ENCODE results near the gene ARMC3. TPM values are rescaled to one million over a fixed set of nuclear protein-coding genes. Genes with fewer than 3 reads are reported as not detected.

ARMC3 gene
- total and polyA plus RNA-seq, 5 donors from 2014 or later = 1.4 TPM; not detected in 4

- no peaks in the 10 kb centered on the region for H3K36me3 Mint-ChIP-seq
- Histone ChIP-seq H3K27me3 (ENCODE audit: control insufficient read depth, insufficient read depth, low read length) (peaks cover 21% of the 10 kb centered on the region), H3K36me3 (ENCODE audit: control insufficient read depth, insufficient read depth, low read length) (no peaks in the 10 kb centered on the region), H3K4me3 (ENCODE audit: low read depth, low read length) (no peak overlapping the region), H3K9me3 (ENCODE audit: control insufficient read depth in 2 of 2, low read length in 2 of 2) (no peaks in the 10 kb centered on the region), H3K27ac (ENCODE audit: insufficient read depth, low read length, poor library complexity, severe bottlenecking) (no peak overlapping the region), H3K4me1 (ENCODE audit: control insufficient read depth, insufficient read depth, low read length, poor library complexity, severe bottlenecking) (no peaks in the 10 kb centered on the region)
- no peak for DNase-seq
- ATAC-seq (ENCODE audit: low read depth in 2 of 2) = no peak
- peaks cover 30% of the 10 kb centered on the region for H3K27me3 Mint-ChIP-seq
- H3K9me3 Mint-ChIP-seq = peaks cover 0 to 1% (median 0%) of the 10 kb centered on the region in 7 donors
- H3K4me3 Mint-ChIP-seq = no peak overlapping the region
- H3K27ac Mint-ChIP-seq = no peak overlapping the region
- no peaks in the 10 kb centered on the region for H3K4me1 Mint-ChIP-seq
Observed at GRCh38 chr10:22980822-22981221, 53.0 kb downstream of the ARMC3 start.

DNA sequence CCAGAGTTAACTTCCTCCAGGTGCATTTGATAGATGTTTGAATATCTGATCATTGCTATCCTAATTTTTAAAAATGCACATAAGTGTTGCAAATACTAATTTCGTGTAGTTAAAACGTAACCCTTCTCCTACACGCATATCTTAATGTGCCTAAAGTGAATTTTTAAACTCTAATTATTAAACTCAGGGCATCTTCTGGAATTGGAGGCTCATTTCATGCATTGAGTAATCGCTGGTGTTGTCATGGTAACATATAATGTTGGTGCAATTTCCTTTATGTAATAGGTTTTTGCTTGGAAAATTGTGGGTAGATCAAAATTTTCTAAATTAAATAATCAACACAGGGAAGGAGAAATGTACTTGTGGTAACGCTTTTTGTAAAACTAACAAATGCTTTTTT lies 56.2 kb downstream of the ARMC3 start:
- Mint-ChIP-seq H3K27me3 (peaks cover 20% of the 10 kb centered on the region), H3K27ac (no peak overlapping the region), H3K9me3 (no peaks in the 10 kb centered on the region), H3K4me3 (no peak overlapping the region), H3K36me3 (no peaks in the 10 kb centered on the region), H3K4me1 (peaks cover 0 to 7% (median 5%) of the 10 kb centered on the region in 4 donors)
- no peaks in the 10 kb centered on the region for H3K4me1 ChIP-seq (ENCODE audit: control insufficient read depth, insufficient read depth, low read length, poor library complexity, severe bottlenecking)
- no peaks in the 10 kb centered on the region for H3K36me3 ChIP-seq (ENCODE audit: control insufficient read depth, insufficient read depth, low read length)
- no peaks in the 10 kb centered on the region for H3K9me3 ChIP-seq (ENCODE audit: control insufficient read depth in 2 of 2, low read length in 2 of 2)
- H3K4me3 ChIP-seq (ENCODE audit: low read depth, low read length) = no peak overlapping the region
- ATAC-seq (ENCODE audit: low read depth in 2 of 2) = no peak
- peaks cover 16% of the 10 kb centered on the region for H3K27me3 ChIP-seq (ENCODE audit: control insufficient read depth, insufficient read depth, low read length)
- no peak for DNase-seq
- no peak overlapping the region for H3K27ac ChIP-seq (ENCODE audit: insufficient read depth, low read length, poor library complexity, severe bottlenecking)

DNA sequence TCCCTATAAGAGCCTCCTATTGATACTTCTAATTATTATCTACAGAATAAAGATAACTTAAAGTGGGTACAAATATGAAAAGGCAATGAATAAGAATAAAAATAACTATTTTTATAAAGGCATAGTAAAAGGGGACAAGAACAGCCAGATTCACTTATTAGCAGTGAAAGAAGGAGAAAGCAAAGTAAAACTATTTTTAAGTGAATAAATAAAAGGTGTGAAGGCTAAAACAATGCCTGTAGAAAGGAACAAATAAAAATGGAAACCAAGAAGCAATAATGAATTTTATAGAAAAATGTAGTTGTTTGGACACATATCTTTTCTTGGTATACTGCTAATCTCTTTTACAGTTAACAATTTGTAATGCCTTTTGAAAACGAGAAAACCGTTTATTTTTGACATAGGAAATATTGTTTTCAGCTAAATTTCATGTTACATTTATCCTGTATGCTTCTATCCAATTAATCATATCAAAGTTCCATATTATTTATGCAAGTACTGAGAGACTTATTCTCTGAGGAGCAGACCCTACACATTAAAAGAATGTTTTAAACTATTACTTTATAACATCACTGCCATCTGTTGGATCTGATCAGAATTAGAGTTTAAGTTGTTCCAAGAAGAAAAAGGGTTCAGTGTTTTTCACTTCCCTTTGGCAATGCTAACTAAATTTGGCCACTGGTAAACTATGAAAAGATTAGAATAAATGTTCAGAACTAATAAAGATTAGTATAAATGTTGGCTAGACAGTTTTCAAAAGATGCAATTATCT lies 59.1 kb downstream of the ARMC3 start:
- Histone ChIP-seq H3K4me3 (ENCODE audit: low read depth, low read length) (no peak overlapping the region), H3K36me3 (ENCODE audit: control insufficient read depth, insufficient read depth, low read length) (no peaks in the 10 kb centered on the region), H3K27ac (ENCODE audit: insufficient read depth, low read length, poor library complexity, severe bottlenecking) (no peak overlapping the region), H3K9me3 (ENCODE audit: control insufficient read depth in 2 of 2, low read length in 2 of 2) (no peaks in the 10 kb centered on the region), H3K27me3 (ENCODE audit: control insufficient read depth, insufficient read depth, low read length) (peaks cover 8% of the 10 kb centered on the region), H3K4me1 (ENCODE audit: control insufficient read depth, insufficient read depth, low read length, poor library complexity, severe bottlenecking) (peaks cover under 1% of the 10 kb centered on the region)
- ATAC-seq (ENCODE audit: low read depth in 2 of 2) (no peak), DNase-seq (peak in 1 of 3 donors; percentile 26)
- no peaks in the 10 kb centered on the region for H3K9me3 Mint-ChIP-seq
- peaks cover 20% of the 10 kb centered on the region for H3K27me3 Mint-ChIP-seq
- no peaks in the 10 kb centered on the region for H3K36me3 Mint-ChIP-seq
- peaks cover 0 to 9% (median 9%) of the 10 kb centered on the region in 4 donors for H3K4me1 Mint-ChIP-seq
- H3K4me3 Mint-ChIP-seq = no peak overlapping the region
- H3K27ac Mint-ChIP-seq = no peak overlapping the region

- Mint-ChIP-seq H3K27ac (no peak overlapping the region), H3K4me3 (peak overlapping the region in 1 of 4 donors; percentile 13), H3K27me3 (peaks cover 20% of the 10 kb centered on the region), H3K36me3 (no peaks in the 10 kb centered on the region), H3K9me3 (no peaks in the 10 kb centered on the region), H3K4me1 (peaks cover 0 to 12% (median 11%) of the 10 kb centered on the region in 4 donors)
- Histone ChIP-seq H3K4me3 (ENCODE audit: low read depth, low read length) (no peak overlapping the region), H3K4me1 (ENCODE audit: control insufficient read depth, insufficient read depth, low read length, poor library complexity, severe bottlenecking) (peaks cover 4% of the 10 kb centered on the region), H3K9me3 (ENCODE audit: control insufficient read depth in 2 of 2, low read length in 2 of 2) (no peaks in the 10 kb centered on the region), H3K27me3 (ENCODE audit: control insufficient read depth, insufficient read depth, low read length) (peaks cover 6% of the 10 kb centered on the region), H3K36me3 (ENCODE audit: control insufficient read depth, insufficient read depth, low read length) (no peaks in the 10 kb centered on the region), H3K27ac (ENCODE audit: insufficient read depth, low read length, poor library complexity, severe bottlenecking) (no peak overlapping the region)
- ATAC-seq (ENCODE audit: low read depth in 2 of 2) (peak; percentile 80 to 86), DNase-seq (peak; percentile 53 to 82 (median 77))
Observed at GRCh38 chr10:22988581-22989360, 60.9 kb downstream of the ARMC3 start.

DNA sequence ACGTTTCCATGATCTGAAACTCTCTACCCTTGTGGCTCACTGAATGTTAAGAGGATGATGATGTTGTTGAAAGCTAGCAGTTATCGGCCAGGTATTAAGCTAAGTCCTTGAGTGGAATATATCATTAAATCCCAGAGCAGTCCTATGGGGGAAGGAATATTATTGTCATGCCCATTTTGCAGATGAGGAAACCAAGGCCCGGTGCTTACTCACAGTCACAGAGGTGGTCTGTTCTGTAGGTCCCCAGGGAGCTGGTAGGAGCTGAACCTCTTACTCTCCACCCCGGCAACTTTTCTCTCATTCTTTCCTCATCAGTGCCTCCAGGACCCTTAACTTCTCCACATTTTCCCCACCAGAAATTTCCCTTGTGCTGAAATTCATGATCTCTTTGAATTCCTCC lies 62.6 kb downstream of the ARMC3 start:
- Mint-ChIP-seq H3K36me3 (no peaks in the 10 kb centered on the region), H3K27ac (no peak overlapping the region), H3K4me3 (no peak overlapping the region), H3K27me3 (peaks cover 23% of the 10 kb centered on the region), H3K9me3 (no peaks in the 10 kb centered on the region), H3K4me1 (peaks cover 0 to 12% (median 11%) of the 10 kb centered on the region in 4 donors)
- H3K4me1 ChIP-seq (ENCODE audit: control insufficient read depth, insufficient read depth, low read length, poor library complexity, severe bottlenecking) = peaks cover 4% of the 10 kb centered on the region
- H3K9me3 ChIP-seq (ENCODE audit: control insufficient read depth in 2 of 2, low read length in 2 of 2) = no peaks in the 10 kb centered on the region
- no peak overlapping the region for H3K4me3 ChIP-seq (ENCODE audit: low read depth, low read length)
- H3K27me3 ChIP-seq (ENCODE audit: control insufficient read depth, insufficient read depth, low read length) = peaks cover 7% of the 10 kb centered on the region
- ATAC-seq (ENCODE audit: low read depth in 2 of 2) (no peak), DNase-seq (no peak)
- H3K27ac ChIP-seq (ENCODE audit: insufficient read depth, low read length, poor library complexity, severe bottlenecking) = no peak overlapping the region
- H3K36me3 ChIP-seq (ENCODE audit: control insufficient read depth, insufficient read depth, low read length) = no peaks in the 10 kb centered on the region

GRCh38 chr10:22992075-22992474 lies 64.2 kb downstream of the ARMC3 start:
- Mint-ChIP-seq H3K4me3 (no peak overlapping the region), H3K9me3 (no peaks in the 10 kb centered on the region), H3K4me1 (peaks cover 0 to 12% (median 11%) of the 10 kb centered on the region in 4 donors), H3K36me3 (no peaks in the 10 kb centered on the region), H3K27ac (no peak overlapping the region), H3K27me3 (peaks cover 34% of the 10 kb centered on the region)
- ATAC-seq (ENCODE audit: low read depth in 2 of 2) (peak in 1 of 2 donors; percentile 33), DNase-seq (peak in 2 of 3 donors; percentile 6 to 69)
- Histone ChIP-seq H3K27ac (ENCODE audit: insufficient read depth, low read length, poor library complexity, severe bottlenecking) (no peak overlapping the region), H3K4me3 (ENCODE audit: low read depth, low read length) (no peak overlapping the region), H3K27me3 (ENCODE audit: control insufficient read depth, insufficient read depth, low read length) (peaks cover 10% of the 10 kb centered on the region), H3K9me3 (ENCODE audit: control insufficient read depth in 2 of 2, low read length in 2 of 2) (no peaks in the 10 kb centered on the region), H3K4me1 (ENCODE audit: control insufficient read depth, insufficient read depth, low read length, poor library complexity, severe bottlenecking) (peaks cover 4% of the 10 kb centered on the region), H3K36me3 (ENCODE audit: control insufficient read depth, insufficient read depth, low read length) (no peaks in the 10 kb centered on the region)

DNA sequence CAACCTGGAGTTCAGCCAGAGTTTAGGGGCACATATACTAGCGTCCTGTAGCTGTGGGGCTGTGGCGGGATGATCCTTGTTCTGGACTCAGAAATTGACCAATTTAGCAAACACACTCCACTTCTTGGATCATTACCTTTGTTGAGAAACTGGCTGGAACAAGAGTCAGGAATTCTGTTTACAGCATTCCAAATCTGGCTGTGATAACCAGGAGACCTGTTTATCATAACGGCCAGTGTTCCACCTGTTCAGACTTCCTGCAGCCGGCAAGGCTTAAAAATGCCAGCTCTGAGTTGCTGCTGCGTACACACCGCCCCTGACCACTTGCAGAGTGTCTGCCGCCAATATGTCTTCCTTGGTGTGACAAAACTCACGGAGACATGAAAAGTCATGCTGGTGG lies 64.8 kb downstream of the ARMC3 start:
- H3K27me3 ChIP-seq (ENCODE audit: control insufficient read depth, insufficient read depth, low read length) = peaks cover 12% of the 10 kb centered on the region
- DNase-seq = no peak
- Mint-ChIP-seq H3K9me3 (no peaks in the 10 kb centered on the region), H3K4me3 (no peak overlapping the region), H3K27ac (no peak overlapping the region), H3K4me1 (peaks cover 0 to 12% (median 11%) of the 10 kb centered on the region in 4 donors), H3K27me3 (peaks cover 38% of the 10 kb centered on the region), H3K36me3 (no peaks in the 10 kb centered on the region)
- no peaks in the 10 kb centered on the region for H3K36me3 ChIP-seq (ENCODE audit: control insufficient read depth, insufficient read depth, low read length)
- peaks cover 4% of the 10 kb centered on the region for H3K4me1 ChIP-seq (ENCODE audit: control insufficient read depth, insufficient read depth, low read length, poor library complexity, severe bottlenecking)
- no peaks in the 10 kb centered on the region for H3K9me3 ChIP-seq (ENCODE audit: control insufficient read depth in 2 of 2, low read length in 2 of 2)
- no peak overlapping the region for H3K27ac ChIP-seq (ENCODE audit: insufficient read depth, low read length, poor library complexity, severe bottlenecking)
- no peak overlapping the region for H3K4me3 ChIP-seq (ENCODE audit: low read depth, low read length)
- ATAC-seq (ENCODE audit: low read depth in 2 of 2) = no peak
